Measurements from ENCODE around the gene SIL1.

SIL1 gene

GRCh38 chr5:138972230-138972629, 225.9 kb downstream of the SIL1 start:
- TF ChIP-seq CTCF (IDR thresholded peaks at IDR 0.05; ENCODE audit: control extremely low read depth, extremely low read depth, low read depth, missing control alignments) = no peak
- POLR2A ChIA-PET = no interaction called here
- CTCF ChIA-PET = interaction anchor here (1.0 kb wide), 2 partner anchors 10 to 25 kb away, joined by 3 read pairs; no protein-coding TSS in a partner anchor
- no peak for DNase-seq (ENCODE audit: extremely low spot score)

GRCh38 chr5:138969323-138970002, 228.7 kb downstream of the SIL1 start:
- no peak for TF ChIP-seq CTCF (IDR thresholded peaks at IDR 0.05; ENCODE audit: control extremely low read depth, extremely low read depth, low read depth, missing control alignments)
- ChIA-PET POLR2A (no interaction called here), CTCF (no interaction called here)
- DNase-seq (ENCODE audit: extremely low spot score) = no peak

GRCh38 chr5:138968601-138969000, 229.6 kb downstream of the SIL1 start:
- no peak for DNase-seq (ENCODE audit: extremely low spot score)
- ChIA-PET CTCF (no interaction called here), POLR2A (no interaction called here)
- TF ChIP-seq CTCF (IDR thresholded peaks at IDR 0.05; ENCODE audit: control extremely low read depth, extremely low read depth, low read depth, missing control alignments) = no peak

GRCh38 chr5:138967791-138968448, 230.2 kb downstream of the SIL1 start:
- no peak for TF ChIP-seq CTCF (IDR thresholded peaks at IDR 0.05; ENCODE audit: control extremely low read depth, extremely low read depth, low read depth, missing control alignments)
- CTCF ChIA-PET = interaction anchor here (1.3 to 2.4 kb wide), 2 partner anchors 13 to 112 kb away, joined by 3 to 8 read pairs; no protein-coding TSS in a partner anchor

GRCh38 chr5:138966236-138966985, 231.8 kb downstream of the SIL1 start:
- POLR2A ChIA-PET = no interaction called here
- no peak for TF ChIP-seq CTCF (IDR thresholded peaks at IDR 0.05; ENCODE audit: control extremely low read depth, extremely low read depth, low read depth, missing control alignments)
- no peak for DNase-seq (ENCODE audit: extremely low spot score)
- CTCF ChIA-PET = interaction anchor here (0.8 to 3.5 kb wide), 7 partner anchors 8 to 174 kb away, joined by 3 to 15 read pairs (median 3); no protein-coding TSS in a partner anchor

More at GRCh38 chr5:138967791-138968448, 230.2 kb downstream of the SIL1 start:
- DNase-seq (ENCODE audit: extremely low spot score) = no peak
- POLR2A ChIA-PET = no interaction called here

- TF ChIP-seq CTCF (IDR thresholded peaks at IDR 0.05; ENCODE audit: control extremely low read depth, extremely low read depth, low read depth, missing control alignments) = no peak
- DNase-seq (ENCODE audit: extremely low spot score) = no peak
- ChIA-PET POLR2A (no interaction called here), CTCF (interaction anchor here (1.4 to 3.5 kb wide), 3 partner anchors 9 to 12 kb away, joined by 3 to 15 read pairs (median 8); no protein-coding TSS in a partner anchor)
Measured at GRCh38 chr5:138965626-138966025, 232.5 kb downstream of the SIL1 start.
